Caco-2 (cell line): Measurements from ENCODE around the gene STK32C. TPM values are rescaled to one million over a fixed set of nuclear protein-coding genes. Genes with fewer than 3 reads are reported as not detected.

Experiments used
- BruUV-seq: library from RNA; stranded (reverse); fragments of 400-500 nt; replicated peaks from 2 replicates; lab custom pipeline; 2021; lab: Mats Ljungman, UMichigan
- CTCF ChIA-PET: fragments of 300-600 bp; sonication (Branson Sonifier 250); formaldehyde crosslinking; loops from one replicate; lab custom pipeline; 2022; ENCODE audit warnings: antibody characterized with exemption; lab: Charles Lee
- POLR2A ChIA-PET: fragments of 300-600 bp; sonication (Branson Sonifier 250); formaldehyde crosslinking; loops from one replicate; lab custom pipeline; 2022; ENCODE audit warnings: antibody characterized with exemption; lab: Charles Lee
- DNase-seq, 2 experiments: peaks; one replicate each; pipeline versions ENCODE4 v3.0.0 to v3.0.0-alpha.2; 2020 to 2022
- H3K27me3 ChIP-seq: replicated peaks from 2 replicates; pipeline ENCODE4 v1.6.0; 2011; ENCODE audit warnings: low read length; ENCODE audit not compliant: control insufficient read depth, insufficient read depth
- H3K36me3 ChIP-seq: 2 replicates; pipeline ENCODE4 v1.5.1; 2011; ENCODE audit warnings: low read length; ENCODE audit not compliant: control insufficient read depth, insufficient read depth
- H3K4me1 ChIP-seq: fragments of 250-450 bp; sonication (Bioruptor Pico); 2 replicates; pipeline ENCODE4 v1.5.1; 2020; ENCODE audit warnings: mild to moderate bottlenecking
- H3K4me3 ChIP-seq: 2 replicates; pipeline ENCODE4 v1.5.1; 2011; ENCODE audit warnings: low read depth, mild to moderate bottlenecking, control low read depth, low read length
- H3K9me3 ChIP-seq: fragments of 250-450 bp; sonication (Bioruptor Pico); 2 replicates; pipeline ENCODE4 v1.5.1; 2020; ENCODE audit warnings: mild to moderate bottlenecking, moderate library complexity
- H3K27ac Mint-ChIP-seq: one replicate; pipeline ENCODE4 v1.8.0; 2022; ENCODE audit warnings: mixed read lengths; ENCODE audit not compliant: unreplicated experiment
- H3K27me3 Mint-ChIP-seq: one replicate; pipeline ENCODE4 v1.8.0; 2022; ENCODE audit warnings: mixed read lengths; ENCODE audit not compliant: insufficient read depth, unreplicated experiment
- H3K36me3 Mint-ChIP-seq: one replicate; pipeline ENCODE4 v1.8.0; 2022; ENCODE audit warnings: mild to moderate bottlenecking, mixed read lengths; ENCODE audit not compliant: insufficient read depth, unreplicated experiment
- H3K4me1 Mint-ChIP-seq: one replicate; pipeline ENCODE4 v1.8.0; 2022; ENCODE audit warnings: low read depth, mixed read lengths; ENCODE audit not compliant: unreplicated experiment
- H3K4me3 Mint-ChIP-seq: one replicate; pipeline ENCODE4 v1.8.0; 2022; ENCODE audit warnings: mild to moderate bottlenecking, moderate library complexity, mixed read lengths; ENCODE audit not compliant: unreplicated experiment
- H3K9me3 Mint-ChIP-seq: one replicate; pipeline ENCODE4 v1.8.0; 2022; ENCODE audit warnings: mixed read lengths; ENCODE audit not compliant: unreplicated experiment
- CTCF ChIP-seq, 2 experiments: fragments of 200-600 bp in 1 of 2; IDR thresholded peaks; 1 replicate in 1 of 2; 2 replicates in 1 of 2; pipeline versions ENCODE4 v1.5.1 to v1.8.0; 2011 to 2022; ENCODE audit warnings: antibody characterized with exemption in 1 of 2, control low read depth in 1 of 2, inconsistent platforms in 1 of 2, low read depth in 1 of 2, low read length in 1 of 2, mild to moderate bottlenecking in 1 of 2, moderate library complexity in 1 of 2; ENCODE audit not compliant: insufficient read depth in 1 of 2, severe bottlenecking in 1 of 2, unreplicated experiment in 1 of 2
- intact Hi-C: fragments of 100-400 bp; cut with micrococcal nuclease; formaldehyde crosslinking; loops from one replicate; pipeline ENCODE4 v1.10.0; 2022; ENCODE audit not compliant: unreplicated experiment
- total RNA-seq: library from RNA; stranded (reverse); gene quantifications from 2 replicates; pipeline ENCODE4 v1.2.3, GENCODE V29; 2022

STK32C gene
- total RNA-seq, 1 experiment from 2014 or later: 13.3 TPM

DNA sequence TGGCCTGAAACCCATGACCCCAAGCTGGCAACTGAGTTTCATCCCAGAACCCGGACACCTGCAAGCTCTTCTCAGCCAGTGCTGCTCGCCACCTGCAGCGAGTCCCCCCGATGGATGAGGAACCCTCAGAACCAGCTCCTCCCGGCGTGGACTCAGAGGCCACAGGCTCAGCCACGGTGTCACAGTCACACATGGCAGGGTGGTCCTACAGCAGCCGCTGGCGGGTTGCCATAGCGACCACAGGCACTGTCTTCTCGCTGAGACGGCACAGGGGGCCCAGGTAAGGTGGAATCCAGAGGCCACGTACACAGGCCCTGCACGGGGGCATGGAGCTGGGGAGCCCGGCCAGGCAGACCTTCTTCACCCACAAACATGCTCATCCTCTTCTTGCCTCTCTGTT lies 67.6 kb downstream of the STK32C start:
- no peak overlapping the region for H3K4me3 ChIP-seq
- no peaks in the 10 kb centered on the region for H3K27me3 Mint-ChIP-seq
- intact Hi-C loops: no loop called here
- no peaks in the 10 kb centered on the region for H3K36me3 ChIP-seq
- POLR2A ChIA-PET: no interaction called here
- no peaks in the 10 kb centered on the region for H3K36me3 Mint-ChIP-seq
- TF ChIP-seq CTCF (IDR thresholded peaks at IDR 0.05; ENCODE audit: insufficient read depth in 1 of 2, low read depth in 1 of 2, low read length in 1 of 2, severe bottlenecking in 1 of 2, unreplicated experiment in 1 of 2): no peak
- H3K27me3 ChIP-seq: no peaks in the 10 kb centered on the region
- H3K4me1 Mint-ChIP-seq: no peaks in the 10 kb centered on the region
- H3K4me3 Mint-ChIP-seq: no peak overlapping the region
- CTCF ChIA-PET: no interaction called here
- no peaks in the 10 kb centered on the region for H3K4me1 ChIP-seq
- no peak overlapping the region for H3K27ac Mint-ChIP-seq
- no peaks in the 10 kb centered on the region for H3K9me3 ChIP-seq
- no TSS peak for BruUV-seq
- no peak for DNase-seq
- H3K9me3 Mint-ChIP-seq: no peaks in the 10 kb centered on the region

GRCh38 chr10:132239126-132240031 lies 68.4 kb downstream of the STK32C start:
- Histone ChIP-seq H3K4me1 (no peaks in the 10 kb centered on the region), H3K27me3 (no peaks in the 10 kb centered on the region), H3K9me3 (no peaks in the 10 kb centered on the region), H3K36me3 (no peaks in the 10 kb centered on the region), H3K4me3 (no peak overlapping the region)
- ChIA-PET CTCF (no interaction called here), POLR2A (no interaction called here)
- H3K27me3 Mint-ChIP-seq: no peaks in the 10 kb centered on the region
- no peaks in the 10 kb centered on the region for H3K36me3 Mint-ChIP-seq
- H3K27ac Mint-ChIP-seq: no peak overlapping the region
- no peak overlapping the region for H3K4me3 Mint-ChIP-seq
- intact Hi-C loops: no loop called here
- no peak for TF ChIP-seq CTCF (IDR thresholded peaks at IDR 0.05; ENCODE audit: insufficient read depth in 1 of 2, low read depth in 1 of 2, low read length in 1 of 2, severe bottlenecking in 1 of 2, unreplicated experiment in 1 of 2)
- no peak for DNase-seq
- no TSS peak for BruUV-seq
- no peaks in the 10 kb centered on the region for H3K9me3 Mint-ChIP-seq
- H3K4me1 Mint-ChIP-seq: no peaks in the 10 kb centered on the region

- Histone ChIP-seq H3K4me1 (no peaks in the 10 kb centered on the region), H3K4me3 (no peak overlapping the region), H3K27me3 (no peaks in the 10 kb centered on the region), H3K36me3 (no peaks in the 10 kb centered on the region), H3K9me3 (no peaks in the 10 kb centered on the region)
- no peak for TF ChIP-seq CTCF (IDR thresholded peaks at IDR 0.05; ENCODE audit: insufficient read depth in 1 of 2, low read depth in 1 of 2, low read length in 1 of 2, severe bottlenecking in 1 of 2, unreplicated experiment in 1 of 2)
- H3K4me1 Mint-ChIP-seq: no peaks in the 10 kb centered on the region
- H3K27ac Mint-ChIP-seq: no peak overlapping the region
- no peaks in the 10 kb centered on the region for H3K36me3 Mint-ChIP-seq
- no peak overlapping the region for H3K4me3 Mint-ChIP-seq
- CTCF ChIA-PET: no interaction called here
- no peak for DNase-seq
- no peaks in the 10 kb centered on the region for H3K27me3 Mint-ChIP-seq
- BruUV-seq: no TSS peak
- H3K9me3 Mint-ChIP-seq: no peaks in the 10 kb centered on the region
- intact Hi-C loops: no loop called here
- POLR2A ChIA-PET: no interaction called here
These were observed 69.2 kb downstream of the STK32C start for GRCh38 chr10:132238371-132239125.
